HS-5 (cell line): ENCODE data around the gene ZNF284.
"Not testable (repeated sequence)": the region's sequence is repeated elsewhere in the genome, so short reads cannot be mapped to it uniquely, and the experiment has no call there.

Source experiments
- DNase-seq: peaks from one replicate; pipeline ENCODE4 v3.0.0-alpha.2; 2012; ENCODE audit warnings: low read depth

The ZNF284 gene

GRCh38 chr19:44111910-44112463 lies 40.0 kb downstream of the ZNF284 start:
- no peak for DNase-seq

DNA sequence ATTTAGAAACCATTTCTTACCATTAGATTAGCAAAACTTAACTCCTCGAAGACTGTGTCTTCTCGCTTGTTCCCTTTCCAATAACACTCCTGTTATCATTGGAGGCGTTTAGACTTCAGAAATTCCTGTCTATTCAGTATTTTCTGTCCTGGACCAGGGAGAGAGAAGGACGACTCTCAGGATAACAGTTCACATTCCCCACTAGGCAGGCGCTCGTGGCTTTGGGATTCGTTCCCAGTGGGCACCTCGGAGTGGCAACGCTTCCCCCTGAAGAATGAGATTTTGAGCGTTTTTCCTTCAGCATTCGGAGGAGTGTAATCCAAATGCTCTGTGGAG lies 40.8 kb downstream of the ZNF284 start:
- DNase-seq: no peak

- peak; percentile 95 for DNase-seq
Measured at GRCh38 chr19:44113138-44113783, 41.3 kb downstream of the ZNF284 start, which contains the start of gene ZNF225. TSS of gene ZNF225 (plus strand) at chr19:44113399. CDS start at chr19:44115828, 2,429 bp downstream.

- DNase-seq: no peak
Measured at GRCh38 chr19:44113784-44114390, 41.9 kb downstream of the ZNF284 start.

DNA sequence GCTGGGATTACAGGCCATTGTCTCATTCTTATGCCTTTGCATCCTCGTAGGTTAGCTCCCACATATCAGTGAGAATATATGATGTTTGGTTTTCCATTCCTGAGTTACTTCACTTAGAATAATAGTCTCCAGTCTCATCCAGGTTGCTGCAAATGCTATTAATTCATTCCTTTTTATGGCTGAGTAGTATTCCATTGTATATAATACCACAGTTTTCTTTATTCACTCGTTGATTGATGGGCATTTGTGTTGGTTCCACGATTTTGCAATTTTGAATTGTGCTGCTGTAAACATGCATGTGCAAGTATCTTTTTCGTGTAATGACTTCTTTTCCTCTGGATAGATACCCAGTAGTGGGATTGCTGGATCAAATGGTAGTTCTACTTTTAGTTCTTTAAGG lies 49.2 kb downstream of the ZNF284 start:
- DNase-seq: not testable (repeated sequence)

DNA sequence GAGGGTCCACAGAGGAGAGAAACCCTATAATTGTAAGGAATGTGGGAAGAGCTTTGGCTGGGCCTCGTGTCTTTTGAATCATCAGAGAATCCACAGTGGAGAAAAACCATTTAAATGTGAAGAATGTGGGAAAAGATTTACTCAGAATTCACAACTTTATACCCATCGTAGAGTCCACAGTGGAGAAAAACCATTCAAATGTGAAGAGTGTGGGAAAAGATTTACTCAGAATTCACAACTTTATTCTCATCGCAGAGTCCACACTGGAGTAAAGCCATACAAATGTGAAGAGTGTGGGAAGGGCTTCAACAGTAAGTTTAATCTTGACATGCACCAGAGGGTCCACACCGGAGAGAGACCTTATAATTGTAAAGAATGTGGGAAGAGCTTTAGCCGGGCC lies 60.0 kb downstream of the ZNF284 start:
- DNase-seq: no peak
